ENCODE results near the gene CD99L2. TPM values are rescaled to one million over a fixed set of nuclear protein-coding genes. Genes with fewer than 3 reads are reported as not detected.

Gene CD99L2
- total RNA-seq, 1 donor from 2014 or later = 9.0 TPM

- Mint-ChIP-seq H3K36me3 (ENCODE audit: low read depth) (no peaks in the 10 kb centered on the region), H3K9me3 (no peaks in the 10 kb centered on the region)
- intact Hi-C loops (cut with micrococcal nuclease) = no loop called here
Measured at GRCh38 chrX:150769408-150769807, 129.1 kb downstream of the CD99L2 start.

GRCh38 chrX:150768580-150769190, 129.8 kb downstream of the CD99L2 start:
- Mint-ChIP-seq H3K4me3 (no peak overlapping the region), H3K9me3 (no peaks in the 10 kb centered on the region), H3K27me3 (ENCODE audit: insufficient read depth) (no peaks in the 10 kb centered on the region), H3K36me3 (ENCODE audit: low read depth) (peaks cover under 1% of the 10 kb centered on the region), H3K4me1 (ENCODE audit: low read depth) (no peaks in the 10 kb centered on the region), H3K27ac (no peak overlapping the region)
- no peak for DNase-seq (ENCODE audit: low spot score)
- intact Hi-C loops (cut with micrococcal nuclease) = no loop called here

More at GRCh38 chrX:150769408-150769807, 129.1 kb downstream of the CD99L2 start:
- no peak overlapping the region for H3K27ac Mint-ChIP-seq
- no peaks in the 10 kb centered on the region for H3K4me1 Mint-ChIP-seq (ENCODE audit: low read depth)
- H3K27me3 Mint-ChIP-seq (ENCODE audit: insufficient read depth) = no peaks in the 10 kb centered on the region
- no peak overlapping the region for H3K4me3 Mint-ChIP-seq
- DNase-seq (ENCODE audit: low spot score) = no peak

- H3K4me1 Mint-ChIP-seq (ENCODE audit: low read depth) = no peaks in the 10 kb centered on the region
- no peak overlapping the region for H3K27ac Mint-ChIP-seq
- no peaks in the 10 kb centered on the region for H3K27me3 Mint-ChIP-seq (ENCODE audit: insufficient read depth)
Measured at GRCh38 chrX:150768132-150768485, 130.4 kb downstream of the CD99L2 start.

GRCh38 chrX:150767475-150768131, 130.9 kb downstream of the CD99L2 start:
- Mint-ChIP-seq H3K4me3 (no peak overlapping the region), H3K27me3 (ENCODE audit: insufficient read depth) (no peaks in the 10 kb centered on the region), H3K9me3 (no peaks in the 10 kb centered on the region), H3K4me1 (ENCODE audit: low read depth) (no peaks in the 10 kb centered on the region), H3K27ac (no peak overlapping the region), H3K36me3 (ENCODE audit: low read depth) (peaks cover 8% of the 10 kb centered on the region)
- intact Hi-C loops (cut with micrococcal nuclease) = no loop called here
- DNase-seq (ENCODE audit: low spot score) = no peak

More at GRCh38 chrX:150768132-150768485, 130.4 kb downstream of the CD99L2 start:
- Mint-ChIP-seq H3K4me3 (no peak overlapping the region), H3K36me3 (ENCODE audit: low read depth) (peaks cover 3% of the 10 kb centered on the region), H3K9me3 (no peaks in the 10 kb centered on the region)
- intact Hi-C loops (cut with micrococcal nuclease) = no loop called here
- DNase-seq (ENCODE audit: low spot score) = no peak

GRCh38 chrX:150767045-150767395, 131.4 kb downstream of the CD99L2 start:
- intact Hi-C loops (cut with micrococcal nuclease) = no loop called here
- DNase-seq (ENCODE audit: low spot score) = no peak
- no peak overlapping the region for H3K4me3 Mint-ChIP-seq
- H3K27ac Mint-ChIP-seq = no peak overlapping the region
- no peaks in the 10 kb centered on the region for H3K4me1 Mint-ChIP-seq (ENCODE audit: low read depth)
- H3K36me3 Mint-ChIP-seq (ENCODE audit: low read depth) = peaks cover 10% of the 10 kb centered on the region
- no peaks in the 10 kb centered on the region for H3K27me3 Mint-ChIP-seq (ENCODE audit: insufficient read depth)
- H3K9me3 Mint-ChIP-seq = no peaks in the 10 kb centered on the region

GRCh38 chrX:150766351-150767044, 132.0 kb downstream of the CD99L2 start:
- H3K36me3 Mint-ChIP-seq (ENCODE audit: low read depth) = peaks cover 10% of the 10 kb centered on the region
- no peak for DNase-seq (ENCODE audit: low spot score)
- H3K27ac Mint-ChIP-seq = no peak overlapping the region
- intact Hi-C loops (cut with micrococcal nuclease) = no loop called here
- H3K4me3 Mint-ChIP-seq = no peak overlapping the region
- H3K9me3 Mint-ChIP-seq = no peaks in the 10 kb centered on the region
- H3K4me1 Mint-ChIP-seq (ENCODE audit: low read depth) = no peaks in the 10 kb centered on the region
- H3K27me3 Mint-ChIP-seq (ENCODE audit: insufficient read depth) = no peaks in the 10 kb centered on the region

GRCh38 chrX:150765782-150766350, 132.6 kb downstream of the CD99L2 start:
- Mint-ChIP-seq H3K4me3 (no peak overlapping the region), H3K27me3 (ENCODE audit: insufficient read depth) (no peaks in the 10 kb centered on the region), H3K27ac (no peak overlapping the region), H3K36me3 (ENCODE audit: low read depth) (peaks cover 10% of the 10 kb centered on the region), H3K4me1 (ENCODE audit: low read depth) (no peaks in the 10 kb centered on the region), H3K9me3 (no peaks in the 10 kb centered on the region)
- no peak for DNase-seq (ENCODE audit: low spot score)
- intact Hi-C loops (cut with micrococcal nuclease) = no loop called here

- intact Hi-C loops (cut with micrococcal nuclease) = no loop called here
- Mint-ChIP-seq H3K4me3 (no peak overlapping the region), H3K36me3 (ENCODE audit: low read depth) (peaks cover 10% of the 10 kb centered on the region), H3K27me3 (ENCODE audit: insufficient read depth) (no peaks in the 10 kb centered on the region), H3K9me3 (no peaks in the 10 kb centered on the region), H3K27ac (no peak overlapping the region), H3K4me1 (ENCODE audit: low read depth) (no peaks in the 10 kb centered on the region)
- no peak for DNase-seq (ENCODE audit: low spot score)
Measured at GRCh38 chrX:150765237-150765636, 133.2 kb downstream of the CD99L2 start.

- Mint-ChIP-seq H3K9me3 (no peaks in the 10 kb centered on the region), H3K4me3 (no peak overlapping the region)
Measured at GRCh38 chrX:150763810-150764209, 134.7 kb downstream of the CD99L2 start.

GRCh38 chrX:150763303-150763797, 135.1 kb downstream of the CD99L2 start:
- H3K9me3 Mint-ChIP-seq = no peaks in the 10 kb centered on the region
- no peak for DNase-seq (ENCODE audit: low spot score)
- H3K36me3 Mint-ChIP-seq (ENCODE audit: low read depth) = peaks cover 13% of the 10 kb centered on the region
- H3K4me3 Mint-ChIP-seq = no peak overlapping the region
- no peaks in the 10 kb centered on the region for H3K4me1 Mint-ChIP-seq (ENCODE audit: low read depth)
- intact Hi-C loops (cut with micrococcal nuclease) = no loop called here
- no peak overlapping the region for H3K27ac Mint-ChIP-seq
- H3K27me3 Mint-ChIP-seq (ENCODE audit: insufficient read depth) = no peaks in the 10 kb centered on the region

More at GRCh38 chrX:150763810-150764209, 134.7 kb downstream of the CD99L2 start:
- Mint-ChIP-seq H3K4me1 (ENCODE audit: low read depth) (no peaks in the 10 kb centered on the region), H3K36me3 (ENCODE audit: low read depth) (peaks cover 13% of the 10 kb centered on the region), H3K27me3 (ENCODE audit: insufficient read depth) (no peaks in the 10 kb centered on the region), H3K27ac (no peak overlapping the region)
- intact Hi-C loops (cut with micrococcal nuclease) = no loop called here
- DNase-seq (ENCODE audit: low spot score) = no peak

GRCh38 chrX:150762258-150763165, 136.0 kb downstream of the CD99L2 start:
- Mint-ChIP-seq H3K9me3 (no peaks in the 10 kb centered on the region), H3K36me3 (ENCODE audit: low read depth) (peaks cover 13% of the 10 kb centered on the region)

GRCh38 chrX:150761819-150762216, 136.7 kb downstream of the CD99L2 start:
- intact Hi-C loops (cut with micrococcal nuclease) = no loop called here
- DNase-seq (ENCODE audit: low spot score) = no peak
- H3K9me3 Mint-ChIP-seq = no peaks in the 10 kb centered on the region
- peaks cover 18% of the 10 kb centered on the region for H3K36me3 Mint-ChIP-seq (ENCODE audit: low read depth)
- H3K27ac Mint-ChIP-seq = no peak overlapping the region
- no peaks in the 10 kb centered on the region for H3K4me1 Mint-ChIP-seq (ENCODE audit: low read depth)
- H3K4me3 Mint-ChIP-seq = no peak overlapping the region
- no peaks in the 10 kb centered on the region for H3K27me3 Mint-ChIP-seq (ENCODE audit: insufficient read depth)

More at GRCh38 chrX:150762258-150763165, 136.0 kb downstream of the CD99L2 start:
- H3K27me3 Mint-ChIP-seq (ENCODE audit: insufficient read depth) = no peaks in the 10 kb centered on the region
- no peak overlapping the region for H3K27ac Mint-ChIP-seq
- no peak for DNase-seq (ENCODE audit: low spot score)
- H3K4me1 Mint-ChIP-seq (ENCODE audit: low read depth) = no peaks in the 10 kb centered on the region
- intact Hi-C loops (cut with micrococcal nuclease) = no loop called here
- H3K4me3 Mint-ChIP-seq = no peak overlapping the region

Data from activated T-helper 1 cell treated with anti-CD3 and anti-CD28 coated beads, Interleukin-12 subunit alpha, Interleukin-12 subunit beta, Interleukin-2, Interleukin-4 antibody, amounts not matched to agents 30 ng/mL and 10 ng/mL and 1 ng/mL, durations not matched to agents 14 hours and 24 hours and 36 hours (primary cell).